GM21576 (cell line): Measurements from ENCODE around the gene PRSS8.

Source experiments
- ATAC-seq: cut with Tn5 transposase; IDR thresholded peaks from one replicate; pipeline ENCODE4 v1.9.1; 2021; ENCODE audit warnings: mild to moderate bottlenecking, moderate library complexity; ENCODE audit not compliant: unreplicated experiment

Gene PRSS8

GRCh38 chr16:31084584-31085302 is 50.8 kb downstream of the PRSS8 start:
- no peak for ATAC-seq

GRCh38 chr16:31083981-31084380 is 51.5 kb downstream of the PRSS8 start:
- ATAC-seq = no peak

DNA sequence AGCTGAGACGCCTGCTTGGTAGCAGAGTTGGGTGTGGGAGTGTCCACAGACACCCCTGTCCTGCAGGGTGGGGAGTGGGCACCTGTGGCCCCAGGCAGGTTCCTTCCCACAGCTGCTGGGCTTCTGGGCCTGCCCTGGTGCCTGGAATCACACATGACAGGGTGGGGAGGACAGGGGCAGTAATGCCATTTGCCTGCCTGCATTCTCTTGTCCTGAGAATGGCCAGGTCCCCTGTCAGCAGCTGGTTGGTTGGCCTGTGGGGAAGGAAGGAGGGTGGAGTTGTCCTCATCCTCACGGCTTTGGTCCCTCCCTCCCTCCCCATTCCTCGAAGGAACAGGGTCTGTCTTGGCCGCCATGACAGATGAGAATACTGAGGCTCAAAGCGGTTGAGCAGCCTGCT is 52.0 kb downstream of the PRSS8 start:
- ATAC-seq = no peak

DNA sequence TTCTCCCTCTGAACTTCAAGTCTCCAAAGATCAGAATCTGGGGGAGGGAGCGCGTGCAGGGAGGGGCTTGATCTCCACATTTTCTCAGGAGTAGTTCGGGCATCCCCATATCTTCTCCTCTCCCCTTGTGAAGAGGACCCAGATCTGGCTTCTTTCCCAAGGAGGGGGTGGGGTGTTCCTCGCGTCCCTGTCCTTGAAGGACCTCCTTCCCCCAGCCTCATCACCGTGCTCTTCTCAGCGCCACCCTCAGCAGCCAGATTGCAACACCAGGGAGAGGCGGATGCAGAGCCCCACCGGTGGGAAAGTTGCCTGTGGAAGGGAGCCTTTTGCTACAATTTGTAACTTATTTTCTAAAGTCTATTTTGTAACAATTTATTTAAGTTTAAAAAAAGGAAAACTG is 52.4 kb downstream of the PRSS8 start:
- ATAC-seq = no peak

GRCh38 chr16:31082368-31083045 is 53.0 kb downstream of the PRSS8 start:
- no peak for ATAC-seq
